Activated CD4-positive, alpha-beta T cell treated with anti-CD3 and anti-CD28 coated beads, Interleukin-2, amount 50 U/mL, for 4 hours (primary cell): ENCODE data around the gene SH3RF1.

ENCODE experiments used
- DNase-seq, 2 experiments: peaks; one replicate each; pipeline ENCODE4 v3.0.0-alpha.2; 2020

The SH3RF1 gene

GRCh38 chr4:169124661-169125060 is 146.1 kb downstream of the SH3RF1 start:
- no peak for DNase-seq

GRCh38 chr4:169122422-169122821 is 148.3 kb downstream of the SH3RF1 start:
- DNase-seq = no peak

DNA sequence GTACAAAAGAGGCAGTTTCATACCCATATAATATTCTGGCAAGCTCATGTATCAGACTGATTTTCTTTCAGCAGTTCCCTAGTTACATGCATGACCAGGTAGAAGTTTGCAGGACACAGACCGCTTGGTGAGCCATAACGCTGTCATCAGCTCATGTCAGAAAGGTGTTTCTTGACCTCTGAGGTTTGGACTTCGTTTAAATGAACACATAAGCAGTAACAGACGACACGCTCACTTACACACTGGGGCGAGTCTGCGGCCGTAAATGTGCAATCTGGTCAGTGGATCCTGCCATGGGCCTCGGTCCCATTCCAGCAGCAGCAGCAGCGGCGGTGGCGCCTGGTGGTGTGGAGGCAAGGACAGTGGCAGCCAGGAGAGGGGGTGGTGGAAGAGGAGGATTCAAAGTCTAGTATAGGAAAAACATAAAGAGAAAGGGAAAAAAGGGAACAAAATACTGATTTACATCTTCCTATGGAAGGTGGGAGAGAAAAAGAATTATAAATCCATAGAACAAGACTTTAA is 148.8 kb downstream of the SH3RF1 start:
- no peak for DNase-seq

- DNase-seq = no peak
Measured at GRCh38 chr4:169120624-169121023, 150.1 kb downstream of the SH3RF1 start.

- DNase-seq = no peak
Measured at GRCh38 chr4:169119536-169119935, 151.2 kb downstream of the SH3RF1 start.

DNA sequence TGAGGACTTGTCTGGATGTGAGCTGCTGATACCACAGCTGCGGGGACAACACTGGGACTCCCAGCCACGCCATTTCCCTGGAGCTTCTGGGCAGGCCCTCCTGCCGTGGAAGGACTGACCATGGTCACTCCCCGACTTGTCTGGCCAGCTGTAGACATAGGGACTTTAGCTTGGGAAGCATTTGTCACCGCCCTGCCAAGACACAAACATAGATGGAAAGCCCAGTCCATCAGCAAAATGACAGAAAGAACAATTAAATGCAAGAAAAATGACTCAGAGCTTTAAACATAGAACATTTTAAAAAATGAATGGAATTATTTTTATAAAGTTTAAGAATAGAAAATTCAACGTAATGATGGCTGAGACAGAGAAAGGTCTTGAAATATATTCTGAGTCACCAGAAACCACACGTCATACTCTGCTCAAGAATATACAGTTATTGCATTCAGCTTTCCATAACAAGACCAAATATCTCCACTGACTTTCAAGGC is 153.1 kb downstream of the SH3RF1 start:
- no peak for DNase-seq

- no peak for DNase-seq
Measured at GRCh38 chr4:169116270-169116901, 154.4 kb downstream of the SH3RF1 start.

DNA sequence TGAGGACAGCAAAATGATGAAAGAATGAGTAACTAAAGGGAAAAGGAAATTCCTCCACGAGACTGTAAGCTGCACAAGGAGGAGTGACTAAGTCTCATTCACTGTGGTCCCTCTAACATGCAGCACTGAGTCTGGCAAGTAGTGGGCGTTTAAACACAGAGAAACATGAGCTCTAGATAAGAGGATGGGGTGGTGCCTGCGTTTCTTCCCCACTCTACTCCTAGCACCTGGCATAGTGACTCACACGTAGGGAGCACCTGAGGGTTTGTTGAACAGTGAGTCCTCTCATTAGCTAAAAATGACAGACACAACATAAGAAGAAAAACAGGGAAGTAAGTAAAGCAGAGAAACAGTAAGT is 154.9 kb downstream of the SH3RF1 start:
- no peak for DNase-seq

DNA sequence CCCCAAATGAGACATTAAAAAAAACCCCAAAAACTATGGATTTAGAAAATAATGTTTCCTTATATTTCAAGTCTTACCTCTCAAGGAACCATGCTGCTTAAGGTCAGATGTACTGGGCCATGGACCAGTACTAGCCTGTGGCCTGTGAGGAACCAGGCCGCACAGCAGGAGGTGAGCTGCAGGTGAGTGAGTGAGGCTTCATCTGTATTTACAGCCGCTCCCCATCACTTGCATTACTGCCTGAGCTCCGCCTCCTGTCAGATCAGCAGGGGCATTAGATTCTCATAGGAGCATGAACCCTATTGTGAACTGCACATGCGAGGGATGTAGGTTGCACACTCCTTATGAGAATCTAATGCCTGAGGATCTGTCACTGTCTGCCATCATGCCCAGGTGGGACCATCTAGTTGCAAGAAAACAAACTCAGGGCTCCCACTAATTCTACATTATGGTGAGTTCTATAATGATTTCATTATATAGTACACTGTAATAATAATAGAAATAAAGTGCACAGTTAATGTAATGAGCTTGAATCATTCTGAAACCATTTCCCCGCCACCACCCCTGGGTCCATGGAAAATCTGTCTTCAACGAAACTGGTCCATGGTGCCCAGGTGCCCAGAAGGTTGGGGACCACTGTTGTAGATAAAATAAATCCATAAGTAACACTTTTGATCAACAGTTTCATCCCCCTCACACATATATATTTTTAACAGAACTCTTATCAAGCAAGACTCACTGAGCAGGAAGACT is 155.4 kb downstream of the SH3RF1 start:
- no peak for DNase-seq

DNA sequence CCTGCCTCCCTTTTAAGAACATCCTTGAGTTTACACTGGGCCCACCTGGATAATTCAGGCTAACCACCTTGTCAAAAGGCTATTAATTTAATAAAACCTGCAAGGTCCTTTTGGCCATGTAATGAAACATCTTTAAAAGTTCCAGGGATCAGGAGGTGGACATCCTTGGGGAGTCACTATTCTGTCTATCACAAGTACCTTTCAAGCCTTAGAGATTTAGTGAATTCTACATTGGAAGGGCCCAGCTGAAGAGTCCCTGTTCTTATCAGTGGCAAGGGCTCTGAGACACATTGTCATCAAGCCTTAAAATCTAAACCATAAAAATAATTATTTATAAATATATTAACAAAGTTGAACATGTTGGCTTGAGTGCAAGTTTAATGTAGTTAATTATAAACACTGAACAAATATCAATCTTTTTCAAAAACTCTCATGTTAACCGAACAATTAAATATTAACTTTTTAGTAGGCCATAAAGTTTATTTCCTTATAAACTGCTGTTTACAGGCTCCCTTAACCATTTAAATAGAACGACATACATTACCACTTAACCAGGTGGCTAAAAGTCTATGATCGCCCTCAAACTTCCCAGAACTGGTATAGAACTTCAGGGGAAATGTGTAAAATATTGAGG is 156.3 kb downstream of the SH3RF1 start:
- DNase-seq = no peak

- DNase-seq = no peak
Measured at GRCh38 chr4:169110633-169111032, 160.1 kb downstream of the SH3RF1 start.

DNA sequence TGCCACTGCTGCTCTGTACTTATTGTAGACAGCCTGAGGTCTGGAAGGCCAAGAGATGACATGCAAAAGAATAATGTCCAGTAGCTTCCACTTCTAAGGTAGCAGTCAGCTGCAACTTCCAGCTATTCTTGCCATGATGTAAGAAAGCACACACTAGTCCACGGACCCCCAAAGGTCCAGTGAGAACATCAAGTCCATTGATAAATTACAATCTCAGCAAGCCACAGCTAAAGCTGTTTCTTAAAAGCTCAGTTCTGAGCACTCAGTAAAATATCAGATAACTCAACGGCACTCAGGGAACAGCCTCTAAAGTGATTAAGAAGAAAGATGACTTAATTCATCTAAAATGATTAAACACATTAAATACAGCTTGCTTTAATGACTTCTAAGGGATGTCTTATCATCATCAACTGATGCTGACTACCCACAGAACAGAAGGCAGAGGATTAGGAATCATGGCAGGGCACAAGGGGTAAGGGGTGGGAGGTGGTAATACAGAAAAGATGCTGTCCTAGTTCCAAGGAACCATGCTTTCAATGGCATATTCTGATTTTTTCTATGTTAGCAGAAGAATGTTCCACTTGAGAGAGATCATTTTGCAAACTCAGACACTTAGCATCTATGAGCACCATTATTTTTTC is 161.6 kb downstream of the SH3RF1 start:
- no peak for DNase-seq

DNA sequence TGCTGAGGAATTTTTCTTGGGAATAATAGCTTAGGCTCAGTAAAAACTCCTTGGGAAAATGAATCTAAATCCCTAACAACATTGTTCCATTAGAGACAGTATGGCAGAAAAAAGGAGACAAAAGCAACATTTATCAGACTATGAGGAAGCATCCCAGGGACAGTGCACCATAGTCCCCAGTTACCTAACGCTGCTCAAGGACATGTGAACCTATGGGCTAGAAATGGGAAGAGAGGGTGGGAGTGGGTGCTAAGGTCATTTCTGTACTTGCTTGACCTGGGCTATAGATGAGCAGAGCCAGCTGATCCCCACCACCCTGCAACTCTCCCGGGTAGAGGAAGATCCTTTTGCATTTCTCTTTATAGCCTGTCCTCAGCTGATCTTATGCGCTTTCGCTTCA is 162.5 kb downstream of the SH3RF1 start:
- DNase-seq = no peak

DNA sequence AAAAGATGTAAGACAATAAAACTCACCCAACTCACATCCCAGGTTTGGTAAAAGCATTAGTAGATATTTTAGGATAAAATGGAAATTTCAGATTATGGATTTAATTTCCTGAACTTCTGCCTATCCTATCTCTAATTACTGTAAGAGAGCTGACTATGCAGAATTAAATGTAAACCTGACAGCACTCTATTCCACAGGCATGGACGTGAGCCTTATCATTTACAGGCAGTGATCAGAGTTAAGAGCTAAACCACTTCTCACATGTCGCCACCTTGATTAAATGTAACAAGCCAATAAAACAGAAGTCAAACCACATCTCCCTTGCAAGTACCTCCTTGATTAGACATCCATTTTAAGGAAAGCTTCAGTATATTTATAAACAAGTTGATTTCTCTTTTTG is 163.2 kb downstream of the SH3RF1 start:
- DNase-seq = no peak

- DNase-seq = no peak
Measured at GRCh38 chr4:169106696-169107229, 164.0 kb downstream of the SH3RF1 start.

DNA sequence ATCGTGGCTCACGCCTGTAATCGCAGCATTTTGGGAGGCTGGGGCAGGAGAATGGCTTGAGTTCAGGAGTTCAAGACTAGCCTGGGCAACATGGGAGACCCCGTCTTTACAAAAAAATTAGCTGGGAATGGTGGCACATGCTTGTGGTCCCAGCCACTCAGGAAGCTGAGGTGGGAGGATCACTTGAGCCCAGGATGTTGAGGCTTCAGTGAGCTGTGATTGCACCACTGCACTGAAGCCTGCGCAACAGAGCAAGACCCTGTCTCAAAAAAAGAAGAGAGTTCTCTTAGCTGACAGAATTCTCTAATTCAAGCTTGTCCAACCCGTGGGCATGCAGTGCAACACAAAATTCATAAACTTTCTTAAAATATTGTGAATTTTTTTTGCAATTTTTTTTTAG is 165.1 kb downstream of the SH3RF1 start:
- DNase-seq = no peak

DNA sequence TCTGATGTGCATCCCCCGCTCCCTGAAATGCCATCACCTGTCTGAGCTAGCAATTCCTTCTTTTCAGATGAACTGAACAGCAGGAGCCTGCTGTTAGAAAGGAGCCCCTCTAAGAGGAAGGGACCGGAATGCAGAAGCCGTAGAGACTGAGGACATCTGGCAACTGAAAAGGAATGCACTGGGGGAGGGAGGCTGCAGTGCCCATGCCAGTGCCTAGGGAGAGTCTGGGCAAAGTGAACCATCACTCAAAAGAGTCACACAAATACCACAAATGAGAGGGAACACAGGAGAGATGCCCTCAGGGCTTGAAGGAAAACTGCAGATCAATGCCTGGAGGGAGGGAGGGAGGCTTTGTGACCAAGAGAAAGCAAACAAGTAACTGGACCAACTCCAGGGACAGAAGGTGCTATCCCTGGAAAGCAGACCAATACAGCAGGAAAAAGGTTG is 166.8 kb downstream of the SH3RF1 start:
- DNase-seq = no peak

DNA sequence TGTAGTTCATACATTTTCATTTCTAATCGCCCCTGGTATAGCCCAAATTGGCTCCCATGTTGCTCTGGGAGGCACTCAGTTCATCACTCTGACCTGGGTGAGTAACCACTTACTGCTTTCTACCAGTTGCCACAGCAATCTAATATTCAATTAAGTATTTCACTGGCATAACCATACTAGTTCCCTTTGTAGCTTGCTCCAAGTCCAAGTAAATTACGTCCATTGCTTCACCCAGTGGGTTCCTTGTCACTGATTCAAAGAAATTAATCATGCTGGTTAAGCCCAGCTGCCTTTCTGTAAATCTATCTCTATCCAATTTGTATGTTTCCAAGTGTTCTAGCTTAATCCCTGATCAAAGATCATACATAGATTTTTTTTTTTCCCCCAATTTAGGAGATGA is 168.7 kb downstream of the SH3RF1 start:
- no peak for DNase-seq

- DNase-seq = no peak
Measured at GRCh38 chr4:169100670-169101101, 170.1 kb downstream of the SH3RF1 start.

DNA sequence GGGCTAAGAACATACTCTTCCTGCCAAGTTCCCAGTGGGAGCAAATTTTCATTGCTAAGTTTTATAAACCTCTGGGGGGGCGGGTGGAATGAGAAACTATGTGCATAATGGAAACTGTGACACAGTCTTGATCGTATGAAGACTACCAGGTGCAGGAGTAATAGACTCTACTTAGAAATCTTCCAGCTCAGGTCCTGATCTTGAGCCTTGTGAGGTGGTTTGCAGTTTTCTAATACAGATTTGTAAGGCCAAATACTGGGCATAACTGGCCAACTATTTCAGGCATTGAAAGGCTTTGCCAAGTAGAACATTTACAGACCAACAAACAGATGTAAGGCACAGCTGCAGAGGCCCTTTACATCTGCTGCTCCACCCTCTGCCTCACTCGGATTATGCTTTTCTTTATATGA is 171.0 kb downstream of the SH3RF1 start:
- DNase-seq = no peak

GRCh38 chr4:169098969-169099690 is 171.6 kb downstream of the SH3RF1 start:
- no peak for DNase-seq

- DNase-seq = no peak
Measured at GRCh38 chr4:169098532-169098931, 172.2 kb downstream of the SH3RF1 start.
